KG1 (cell line): ENCODE measurements around the gene SLCO4A1.

Source experiments
- DNase-seq: peaks from one replicate; lab custom pipeline; 2025; lab: John Stamatoyannopoulos, UW

The SLCO4A1 gene

GRCh38 chr20:62653373-62653772 is 11.1 kb downstream of the SLCO4A1 start:
- DNase-seq = no peak

GRCh38 chr20:62653951-62654685 is 11.8 kb downstream of the SLCO4A1 start:
- DNase-seq = no peak

- DNase-seq = no peak
These were observed 13.2 kb downstream of the SLCO4A1 start for GRCh38 chr20:62655282-62656196.

GRCh38 chr20:62656197-62656918 is 14.1 kb downstream of the SLCO4A1 start:
- no peak for DNase-seq

- DNase-seq = no peak
These were observed 14.8 kb downstream of the SLCO4A1 start for GRCh38 chr20:62656919-62657588.

GRCh38 chr20:62657589-62657942 is 15.3 kb downstream of the SLCO4A1 start:
- no peak for DNase-seq

- no peak for DNase-seq
These were observed 15.7 kb downstream of the SLCO4A1 start for GRCh38 chr20:62657956-62658355.

GRCh38 chr20:62658593-62659178 is 16.4 kb downstream of the SLCO4A1 start:
- DNase-seq = no peak

GRCh38 chr20:62659488-62660239 is 17.4 kb downstream of the SLCO4A1 start:
- DNase-seq = no peak

- no peak for DNase-seq
These were observed 17.9 kb downstream of the SLCO4A1 start for GRCh38 chr20:62660240-62660615.

GRCh38 chr20:62660768-62661167 is 18.5 kb downstream of the SLCO4A1 start:
- no peak for DNase-seq

- DNase-seq = no peak
These were observed 19.3 kb downstream of the SLCO4A1 start for GRCh38 chr20:62661647-62662046.

GRCh38 chr20:62662422-62662821 is 20.1 kb downstream of the SLCO4A1 start:
- DNase-seq = no peak

- no peak for DNase-seq
These were observed 21.1 kb downstream of the SLCO4A1 start for GRCh38 chr20:62663145-62664018.

GRCh38 chr20:62664019-62664971 is 22.0 kb downstream of the SLCO4A1 start:
- DNase-seq = no peak

- DNase-seq = no peak
These were observed 23.0 kb downstream of the SLCO4A1 start for GRCh38 chr20:62665153-62665754.

GRCh38 chr20:62665826-62666735 is 23.8 kb downstream of the SLCO4A1 start:
- no peak for DNase-seq
